HG03442 (cell line): ENCODE data around the gene C1orf35.

Experiments used
- ATAC-seq: cut with Tn5 transposase; IDR thresholded peaks from one replicate; pipeline ENCODE4 v1.9.1; 2021; ENCODE audit warnings: mild to moderate bottlenecking, moderate library complexity; ENCODE audit not compliant: unreplicated experiment

The C1orf35 gene

DNA sequence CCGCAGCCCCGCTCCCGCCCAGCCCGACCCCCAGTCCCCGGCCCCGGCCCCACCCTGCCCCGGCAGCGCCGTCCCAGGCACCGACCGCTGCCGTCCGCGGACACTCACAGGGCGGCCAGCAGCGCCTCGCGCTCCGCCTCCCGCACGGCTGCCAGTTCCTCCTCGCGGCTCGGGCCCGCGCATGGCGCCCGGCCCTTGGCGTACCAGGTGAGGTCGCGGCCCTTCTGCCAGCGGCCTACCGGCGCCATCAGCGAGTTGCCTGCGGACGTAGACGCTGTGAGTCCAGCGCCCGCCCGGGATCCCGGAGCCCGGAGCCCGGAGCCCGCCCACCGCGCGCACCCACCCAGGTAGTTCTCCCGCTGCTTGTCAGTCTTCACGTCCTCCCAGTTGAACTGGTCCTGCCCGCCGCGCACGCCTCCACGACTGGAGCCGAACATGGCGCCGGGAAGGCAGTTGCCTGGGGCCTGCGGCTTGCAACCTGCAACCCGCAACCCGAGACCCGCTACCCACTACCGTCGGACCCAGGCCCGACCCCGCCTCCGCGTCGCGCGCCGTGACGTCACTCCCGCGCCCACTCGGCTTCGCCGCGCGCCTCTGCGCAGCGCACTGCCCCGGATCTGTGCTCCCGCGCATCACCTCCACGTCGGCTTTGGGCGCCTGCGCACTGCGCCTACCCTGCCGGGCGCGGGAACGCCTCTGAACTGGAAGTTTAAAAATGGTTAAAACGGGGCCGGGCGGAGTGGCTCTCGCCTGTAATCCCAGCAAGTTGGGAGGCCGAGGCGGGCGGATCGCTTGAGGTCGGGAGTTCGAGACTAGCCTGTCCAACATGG lies at the start of gene C1orf35:
TSS of gene C1orf35 (minus strand) at position 535 of the 830 bp plus-strand sequence. CDS start at position 437, 98 bp downstream.
- peak; percentile 72 for ATAC-seq

DNA sequence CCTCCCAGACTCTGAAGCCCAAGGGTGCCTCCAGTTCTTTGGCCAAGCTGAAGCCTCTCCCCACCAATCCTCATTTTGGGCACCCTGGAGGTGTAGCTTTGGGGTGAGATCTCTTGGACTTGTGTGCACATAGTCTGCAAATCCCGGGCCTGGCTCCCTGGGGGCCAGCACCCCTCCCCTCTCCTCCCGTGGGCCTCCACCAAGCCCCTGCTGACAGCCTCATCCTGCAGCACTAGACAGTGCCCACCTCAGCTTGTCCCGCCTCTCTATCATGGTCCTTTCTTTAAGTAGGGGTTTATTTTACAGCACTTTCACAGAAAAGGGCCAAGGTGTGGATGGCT lies 49.8 kb upstream of the C1orf35 start:
- no peak for ATAC-seq

DNA sequence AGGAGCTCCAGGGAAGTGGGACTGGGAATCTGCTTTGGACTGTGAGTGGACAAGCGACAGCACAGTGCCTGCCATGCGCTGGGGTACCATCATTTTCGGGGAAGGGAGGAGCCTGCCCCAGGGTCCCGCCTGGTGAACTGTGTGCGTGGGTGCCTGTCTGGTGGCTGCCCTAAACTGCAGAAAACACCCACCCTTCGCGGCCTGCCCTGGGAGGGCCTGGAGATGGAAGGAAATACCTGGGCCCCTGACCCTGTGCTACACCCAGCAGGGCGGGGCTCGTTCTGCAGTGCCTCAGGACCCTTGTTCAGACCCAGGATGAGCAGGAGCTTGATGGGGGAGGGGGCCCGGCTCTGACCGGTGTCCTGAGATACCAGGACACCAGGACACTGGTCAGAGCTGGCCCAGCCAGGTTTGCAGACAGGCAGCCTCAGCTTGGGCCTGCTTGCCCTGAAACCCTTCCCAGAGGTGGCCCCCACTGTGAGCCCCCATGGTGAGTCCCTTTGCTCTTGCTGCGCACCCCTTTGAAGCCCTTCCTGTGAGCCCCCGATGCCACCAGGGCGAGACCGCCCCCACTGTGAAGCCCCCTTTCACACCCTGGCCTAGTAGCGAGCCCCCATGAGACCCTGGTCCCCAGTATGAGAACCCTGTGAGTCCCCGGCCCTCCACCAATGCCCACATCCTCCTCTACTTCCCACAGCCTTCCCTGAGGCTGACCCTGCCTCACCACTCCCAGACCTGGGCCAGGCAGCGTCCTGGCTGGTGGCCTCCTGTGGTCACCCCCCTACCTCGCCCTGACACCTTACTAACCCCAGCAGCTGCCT lies 49.2 kb upstream of the C1orf35 start:
- ATAC-seq = no peak

DNA sequence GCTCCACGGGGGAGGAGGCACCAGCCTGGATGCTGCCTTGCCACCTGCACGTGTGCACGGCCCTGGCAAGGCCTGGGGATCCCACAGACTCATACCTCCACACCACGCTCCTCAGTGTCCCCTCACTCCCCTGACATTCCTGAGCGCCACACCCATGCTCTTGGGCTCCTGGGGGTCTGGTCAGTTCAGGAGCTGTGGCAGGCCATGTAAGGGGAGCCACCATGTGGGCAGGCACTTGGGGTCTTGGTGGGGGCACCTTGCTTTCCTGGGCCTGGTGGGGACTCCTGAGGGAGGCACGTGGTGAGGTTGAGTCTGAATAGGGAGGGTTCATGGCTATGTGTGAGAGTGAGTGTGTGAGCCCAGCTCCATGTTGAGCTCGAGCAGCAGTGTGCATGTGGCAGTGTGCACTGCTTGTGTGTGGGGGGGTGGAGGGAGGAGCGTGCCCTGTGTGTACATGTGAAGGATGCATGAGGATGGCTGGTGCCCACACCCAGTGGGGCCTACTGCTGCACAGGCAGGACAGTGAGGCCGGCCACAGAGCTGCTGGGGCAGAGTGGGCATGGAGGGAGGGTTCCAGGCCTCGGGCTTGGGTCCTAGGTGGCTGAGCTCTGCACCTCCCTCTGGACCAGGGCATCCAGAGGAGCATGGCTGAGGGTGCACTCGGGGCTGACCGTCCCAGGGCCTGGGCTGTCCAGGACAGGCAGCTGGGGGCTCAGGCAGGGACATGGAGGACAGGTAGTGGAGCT lies 48.2 kb upstream of the C1orf35 start:
- no peak for ATAC-seq

DNA sequence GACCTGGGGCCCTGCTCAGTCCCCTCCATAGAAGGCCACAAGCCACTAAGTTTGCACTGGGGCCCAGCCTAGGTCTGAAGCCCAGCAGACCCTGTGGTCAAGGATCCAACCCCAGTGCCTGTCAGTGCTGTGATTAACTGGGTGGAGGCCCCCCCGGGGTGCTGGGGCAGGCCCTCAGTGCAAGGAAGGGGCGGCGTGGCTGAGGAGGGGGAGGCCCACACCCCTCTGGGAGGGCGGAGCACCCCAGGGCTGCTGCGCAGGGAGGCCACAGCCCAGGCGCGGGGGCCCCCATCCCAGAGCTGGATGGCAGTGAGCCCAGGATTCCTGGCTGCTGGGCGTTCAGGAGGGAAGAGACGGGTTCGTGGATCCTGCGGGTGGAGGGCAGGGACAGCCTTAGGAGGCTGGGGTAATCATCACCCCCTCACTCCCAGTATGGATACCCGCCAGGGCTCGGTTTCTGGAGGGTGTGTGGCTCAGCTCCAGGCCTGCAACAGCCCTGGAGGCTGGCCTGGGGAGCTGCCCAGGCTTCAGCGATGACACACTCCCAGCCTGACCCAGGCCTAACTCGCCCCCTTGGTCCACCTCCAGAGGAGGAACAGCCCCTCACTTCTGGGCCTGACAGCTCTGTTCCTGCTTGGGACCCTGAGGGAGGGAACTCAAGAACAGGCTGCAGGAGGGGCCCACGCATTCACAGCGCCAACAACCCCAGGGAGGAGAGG lies 47.5 kb upstream of the C1orf35 start:
- no peak for ATAC-seq

DNA sequence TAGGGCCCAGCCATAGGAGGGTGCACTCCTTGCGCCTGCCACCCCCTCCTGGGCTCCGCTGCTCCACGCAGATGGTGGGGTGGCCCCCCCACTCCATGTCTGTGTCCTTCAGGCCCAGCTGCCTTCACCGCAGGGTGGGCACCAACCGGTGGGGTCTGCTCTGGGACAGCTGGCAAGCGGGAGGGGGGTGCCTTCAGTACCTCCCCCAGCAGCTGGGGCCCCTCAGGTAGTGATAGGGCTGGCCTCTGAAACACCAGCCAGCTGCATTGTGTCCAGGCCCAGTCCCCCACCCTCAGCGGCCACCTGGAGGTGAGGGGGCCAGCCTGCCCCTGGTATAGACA lies 47.0 kb upstream of the C1orf35 start:
- no peak for ATAC-seq

DNA sequence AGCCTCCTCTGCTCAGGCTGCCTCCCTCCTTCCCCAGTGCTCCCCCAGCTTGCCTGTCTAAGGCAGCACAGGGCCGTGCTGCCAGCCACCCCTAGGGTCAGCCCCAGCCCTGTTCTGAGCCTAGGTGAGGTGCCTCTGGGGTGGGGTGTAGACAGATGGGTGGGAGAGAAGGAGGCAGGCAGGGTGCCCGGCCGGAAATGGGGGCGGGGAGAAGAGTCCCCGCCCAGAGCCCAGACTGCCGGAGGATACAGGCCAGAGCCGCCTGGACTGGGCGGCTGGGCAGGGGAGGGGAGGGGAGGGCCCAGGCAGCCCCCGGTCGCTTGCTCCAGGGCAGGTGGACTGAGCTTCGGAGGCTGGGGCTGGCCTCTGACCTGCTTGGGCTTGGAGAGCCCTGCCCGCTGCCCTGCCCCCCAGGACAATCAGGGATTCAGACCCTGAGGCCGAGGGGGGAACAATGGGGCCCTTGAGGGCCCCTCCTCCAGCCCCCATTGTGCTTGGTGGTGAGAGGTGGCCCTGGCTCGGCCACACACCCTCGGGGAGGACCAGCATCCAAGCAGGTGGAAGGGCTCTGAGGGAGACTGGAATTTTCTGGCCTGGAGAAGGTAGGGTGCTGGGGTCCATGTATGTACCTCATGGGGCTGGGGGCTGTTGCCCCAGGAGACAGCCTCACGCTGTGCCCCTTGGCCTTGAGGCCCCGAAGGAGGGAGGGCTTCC lies 46.4 kb upstream of the C1orf35 start, which contains the start of gene GJC2:
TSS of gene GJC2 (plus strand) at position 525 of the 714 bp plus-strand sequence. CDS start 7,829 bp downstream, outside the sequence.
- ATAC-seq = no peak

DNA sequence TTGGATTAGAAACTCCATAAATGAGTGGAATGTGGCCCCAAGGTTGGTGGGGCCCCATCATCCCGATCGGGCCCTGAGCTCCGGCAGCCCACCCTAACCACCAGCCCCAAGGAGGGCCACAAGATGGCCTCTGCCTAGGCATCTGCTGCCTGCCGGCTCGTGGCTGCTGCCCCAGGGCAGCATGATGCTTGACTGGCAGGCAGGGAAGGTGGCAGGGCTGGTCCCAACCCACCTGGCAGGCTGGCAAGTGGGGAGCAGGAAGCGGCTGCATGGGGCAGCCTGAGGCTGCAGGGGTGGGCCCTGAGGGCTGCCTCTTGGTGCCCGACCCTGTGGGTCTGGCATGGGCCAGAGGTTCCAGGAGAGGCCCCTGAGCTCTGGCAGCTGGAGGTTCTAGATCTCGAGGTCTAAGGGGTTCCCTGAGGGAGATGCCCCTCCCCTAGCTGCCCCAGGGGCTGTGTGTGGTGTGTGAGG lies 45.8 kb upstream of the C1orf35 start:
- no peak for ATAC-seq

DNA sequence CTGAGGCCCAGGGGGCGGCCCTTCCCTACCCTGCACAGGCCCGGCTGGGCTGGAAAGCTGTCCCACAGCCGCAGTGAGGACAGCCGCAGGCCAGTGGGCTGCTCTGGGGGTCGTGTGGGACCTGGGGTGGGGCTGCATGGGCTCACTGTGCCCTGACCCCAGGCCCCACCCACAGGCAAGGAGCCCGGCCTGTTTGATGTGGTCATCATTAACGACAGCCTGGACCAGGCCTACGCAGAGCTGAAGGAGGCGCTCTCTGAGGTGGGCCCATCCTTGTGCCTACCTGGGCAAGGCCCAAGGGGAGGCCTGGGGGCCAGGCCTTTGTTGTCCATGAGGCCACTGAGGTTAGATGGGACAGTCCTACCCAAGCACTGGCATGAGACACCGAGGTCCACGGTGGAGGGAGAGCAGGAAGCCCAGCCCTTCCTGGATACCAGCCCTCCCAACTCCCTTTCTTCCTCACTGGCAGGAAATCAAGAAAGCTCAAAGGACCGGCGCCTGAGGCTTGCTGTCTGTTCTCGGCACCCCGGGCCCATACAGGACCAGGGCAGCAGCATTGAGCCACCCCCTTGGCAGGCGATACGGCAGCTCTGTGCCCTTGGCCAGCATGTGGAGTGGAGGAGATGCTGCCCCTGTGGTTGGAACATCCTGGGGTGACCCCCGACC lies 45.2 kb upstream of the C1orf35 start:
- ATAC-seq = no peak

DNA sequence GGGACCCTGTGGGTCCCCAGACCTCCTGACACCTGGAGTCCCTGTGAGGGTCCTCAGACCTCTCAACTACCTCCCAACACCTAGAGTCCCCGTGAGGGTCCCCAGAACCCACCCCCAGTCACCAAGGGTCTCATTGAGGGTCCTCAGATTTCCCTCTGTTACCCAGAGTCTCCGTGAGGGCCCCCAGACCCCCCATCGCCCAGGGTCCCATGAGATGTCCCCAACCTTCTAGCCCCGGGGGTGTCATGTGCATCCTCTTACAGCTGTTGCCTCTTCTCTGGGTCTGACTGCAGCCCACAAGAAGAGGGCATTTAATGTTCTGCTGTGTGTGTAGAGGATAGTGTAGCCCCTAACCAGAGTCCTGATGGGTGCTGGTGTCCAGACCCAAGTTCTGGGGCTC lies 44.6 kb upstream of the C1orf35 start:
- no peak for ATAC-seq

DNA sequence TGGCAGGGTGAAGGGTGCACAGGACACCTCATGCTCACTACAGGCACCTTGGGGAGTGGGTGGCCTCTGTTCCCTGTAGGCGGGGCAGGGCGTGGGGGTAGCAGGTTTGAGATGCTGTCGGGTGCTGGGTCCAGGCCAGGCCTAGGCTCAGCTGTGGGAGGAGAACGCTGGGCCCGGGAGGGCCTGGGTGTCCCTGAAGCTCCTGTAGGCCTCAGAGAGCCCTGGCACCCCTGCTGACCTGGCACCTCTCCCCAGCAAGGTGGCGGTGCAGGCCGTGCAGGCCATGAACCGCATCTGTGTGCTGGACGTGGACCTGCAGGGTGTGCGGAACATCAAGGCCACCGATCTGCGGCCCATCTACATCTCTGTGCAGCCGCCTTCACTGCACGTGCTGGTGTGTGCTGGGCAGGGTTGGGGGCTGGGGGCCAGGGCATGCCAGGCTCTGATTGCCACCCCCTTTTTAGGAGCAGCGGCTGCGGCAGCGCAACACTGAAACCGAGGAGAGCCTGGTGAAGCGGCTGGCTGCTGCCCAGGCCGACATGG lies 44.1 kb upstream of the C1orf35 start:
- no peak for ATAC-seq

DNA sequence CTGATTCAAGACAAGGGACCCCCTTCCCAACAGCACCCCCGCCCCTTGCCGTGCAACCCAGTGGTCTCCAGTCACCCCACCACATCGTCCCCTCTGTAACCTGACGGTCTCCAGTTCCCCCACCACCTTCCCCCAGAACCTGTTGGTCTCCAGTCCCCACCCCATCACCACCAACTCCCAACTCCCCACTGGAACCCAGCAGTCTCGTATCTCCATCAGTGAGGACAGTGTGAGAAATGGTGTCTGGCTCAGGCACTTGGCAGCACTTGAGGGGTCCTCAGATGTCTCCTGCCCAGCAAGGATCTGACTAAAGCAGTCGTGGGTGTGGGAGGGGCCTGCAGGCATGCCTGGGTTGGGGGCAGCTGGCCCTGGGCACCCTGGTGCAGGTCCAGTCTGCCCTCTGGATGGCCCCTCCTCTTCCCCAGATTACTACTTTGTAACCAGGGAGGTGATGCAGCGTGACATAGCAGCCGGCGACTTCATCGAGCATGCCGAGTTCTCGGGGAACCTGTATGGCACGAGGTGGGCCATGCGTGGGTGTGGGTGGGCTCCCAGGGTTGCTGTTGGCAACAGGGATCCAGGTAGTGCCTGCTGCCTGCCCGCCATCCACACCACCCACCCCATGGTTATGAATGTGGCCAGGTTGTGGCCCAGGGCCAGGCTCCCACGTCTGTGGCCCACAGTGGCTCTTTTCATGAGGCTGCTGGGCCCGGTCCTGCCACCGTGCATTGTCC lies 43.5 kb upstream of the C1orf35 start:
- no peak for ATAC-seq

DNA sequence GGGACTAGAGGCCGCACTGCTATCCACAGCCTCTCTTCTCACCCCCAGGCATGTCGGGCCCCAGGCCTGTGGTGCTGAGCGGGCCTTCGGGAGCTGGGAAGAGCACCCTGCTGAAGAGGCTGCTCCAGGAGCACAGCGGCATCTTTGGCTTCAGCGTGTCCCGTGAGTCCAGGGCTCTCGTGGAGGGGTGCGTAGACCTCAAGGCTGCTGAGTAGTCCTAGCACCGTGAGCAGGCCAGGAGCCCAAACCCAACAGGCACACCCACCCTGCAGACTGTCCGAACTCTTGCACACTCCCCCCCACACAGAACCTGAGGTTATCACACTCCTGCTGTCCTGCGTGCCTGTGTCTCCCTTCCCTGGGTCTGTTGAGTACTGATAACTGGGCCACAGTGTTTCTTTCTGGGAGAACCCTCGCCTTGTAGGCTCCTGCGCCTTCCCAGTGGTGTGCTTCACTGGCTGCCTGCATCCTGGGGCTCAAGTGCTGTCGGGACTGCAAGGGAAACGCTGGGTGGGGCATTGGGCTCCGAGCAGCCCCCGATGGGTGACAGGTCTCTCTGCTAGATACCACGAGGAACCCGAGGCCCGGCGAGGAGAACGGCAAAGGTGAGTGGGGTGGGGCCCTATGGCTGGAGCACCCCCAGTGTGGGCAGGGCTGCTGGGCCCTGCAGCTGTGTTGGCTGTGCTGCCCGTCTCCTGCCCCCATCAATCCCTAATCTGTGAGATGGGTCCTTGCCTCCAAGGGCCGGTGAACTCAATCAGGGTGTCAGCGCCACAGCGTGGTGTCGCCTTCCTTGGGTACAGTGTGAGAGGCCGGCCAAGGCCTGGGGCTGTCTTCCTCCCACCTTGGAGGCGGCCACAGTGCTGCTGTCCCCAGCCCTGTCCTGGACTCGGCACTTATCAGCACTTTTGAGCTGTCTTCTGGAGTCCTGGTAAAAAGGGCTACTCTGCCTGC lies 42.6 kb upstream of the C1orf35 start:
- ATAC-seq = no peak

DNA sequence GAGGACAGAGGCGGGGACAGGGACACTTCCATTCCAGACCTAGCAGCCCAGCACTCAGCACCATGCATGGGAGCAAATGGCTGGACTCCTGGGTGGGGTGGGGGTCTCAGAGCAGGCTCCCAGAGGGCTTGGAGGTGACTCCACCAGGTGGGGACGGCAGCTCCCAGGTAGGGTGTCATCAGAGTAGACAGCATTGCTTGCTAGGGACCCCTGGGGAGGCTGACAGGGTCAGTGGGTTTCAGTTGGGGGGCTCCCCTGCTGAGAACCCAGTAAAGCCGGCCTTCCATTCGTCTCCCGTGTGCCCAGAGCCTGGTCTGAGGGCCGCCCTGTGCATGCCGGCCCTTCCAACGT lies 41.8 kb upstream of the C1orf35 start:
- ATAC-seq = no peak

DNA sequence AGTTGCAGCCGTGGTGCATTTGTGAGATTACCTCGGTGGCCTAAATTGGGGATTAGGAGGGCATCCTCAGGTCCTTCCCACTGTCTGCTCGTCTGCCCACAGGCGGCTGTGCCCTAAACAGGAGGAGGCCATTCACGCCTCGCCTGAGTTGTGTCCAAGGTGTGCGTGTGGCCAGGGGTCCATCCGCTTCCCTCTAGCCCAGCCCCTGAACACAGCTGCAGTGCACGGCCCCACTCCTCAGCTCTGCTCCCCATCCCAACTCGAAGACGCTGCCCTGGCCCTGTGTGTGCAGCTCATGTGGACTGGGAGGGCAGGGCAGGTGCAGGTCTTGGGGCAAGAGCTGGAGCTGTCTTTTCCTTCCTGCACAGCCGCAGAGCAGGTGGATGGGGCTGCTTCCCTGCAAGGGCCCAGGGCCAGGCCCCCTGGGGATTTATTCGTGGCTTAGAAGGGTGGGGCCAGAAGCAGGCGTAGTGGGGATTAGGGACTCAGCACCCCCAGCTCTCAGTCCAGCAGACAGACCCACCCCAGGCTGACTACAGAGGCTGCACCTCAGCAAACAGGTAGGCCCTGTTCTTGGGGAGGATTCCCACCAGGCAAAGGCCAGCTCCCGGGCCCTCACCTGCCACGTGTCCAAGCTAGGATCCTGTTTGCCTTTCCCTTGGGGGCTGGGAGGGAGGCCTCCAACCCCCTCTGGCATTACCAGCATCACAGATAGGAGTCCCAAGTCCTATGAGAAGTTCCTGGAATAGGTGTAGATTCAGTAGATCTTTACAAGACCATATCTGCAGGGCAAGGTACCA lies 41.3 kb upstream of the C1orf35 start:
- ATAC-seq = no peak

DNA sequence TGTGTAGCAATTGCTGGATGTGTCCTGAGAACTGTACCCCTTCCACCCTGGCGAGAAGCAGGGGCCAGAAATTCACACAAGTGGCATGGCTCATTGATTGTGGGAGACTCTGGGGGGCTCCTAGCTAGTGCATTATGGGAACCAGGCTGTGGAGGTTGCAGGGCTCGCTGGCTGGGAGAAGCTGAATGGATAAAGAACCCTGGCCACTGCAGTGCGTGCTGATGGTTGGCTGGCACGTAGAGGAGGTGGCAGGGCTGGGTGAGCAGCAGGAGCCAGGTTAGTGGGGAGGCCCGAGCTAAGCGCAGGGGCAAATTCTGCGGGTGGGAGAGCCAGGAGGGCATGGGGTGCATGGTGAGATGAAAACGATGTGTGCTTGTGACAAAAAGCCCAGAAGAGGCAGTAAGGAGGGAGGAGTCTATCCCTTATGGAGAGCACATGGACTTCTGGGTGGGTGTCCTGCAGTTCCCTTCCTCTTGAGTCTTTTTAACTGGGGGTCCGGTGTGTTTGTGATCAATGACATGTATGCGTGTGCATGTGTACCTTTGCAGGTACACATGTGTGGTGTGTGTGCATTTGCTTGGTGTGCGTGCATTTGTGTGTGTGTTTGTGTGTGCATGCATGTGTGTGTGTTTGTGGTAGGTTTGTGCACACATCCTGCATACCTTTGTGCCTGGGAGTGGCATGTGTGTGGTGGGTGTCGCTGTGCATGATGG lies 40.5 kb upstream of the C1orf35 start:
- ATAC-seq = no peak
